ENCODE data around the gene DEAF1.

The DEAF1 gene

DNA sequence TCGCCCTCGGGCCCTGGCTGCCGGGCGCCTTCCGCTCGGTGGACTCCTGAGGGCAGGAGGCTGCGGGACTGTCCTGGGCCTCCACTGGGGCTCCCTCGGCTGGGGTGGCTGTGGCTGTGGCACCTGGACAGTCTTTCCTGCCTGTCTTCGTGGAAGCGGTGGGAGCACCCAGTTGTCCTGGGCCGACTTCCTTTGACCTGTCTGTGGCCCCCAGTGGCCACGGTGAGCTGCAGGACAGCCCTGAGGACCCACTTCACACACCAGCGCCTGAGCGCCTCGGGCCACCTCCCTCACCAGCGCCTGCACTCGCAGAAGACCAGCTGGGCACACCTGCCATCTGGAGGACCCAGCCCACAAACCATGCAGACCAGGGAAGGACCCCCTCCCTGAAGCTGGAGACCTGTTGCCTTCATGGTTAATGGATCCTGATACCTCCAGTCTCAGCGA, 9.2 kb upstream of the DEAF1 start:
- Histone ChIP-seq H3K27me3 (ENCODE audit: control insufficient read depth, insufficient read depth, low read length) (no peaks in the 10 kb centered on the region), H3K27ac (no peak overlapping the region), H3K9ac (no peak overlapping the region), H3K36me3 (ENCODE audit: control insufficient read depth, insufficient read depth, low read length) (no peaks in the 10 kb centered on the region), H3K4me2 (ENCODE audit: low read length) (no peak overlapping the region), H3K4me3 (ENCODE audit: low read depth, low read length) (no peak overlapping the region), H3K9me3 (ENCODE audit: control insufficient read depth, low read length) (no peaks in the 10 kb centered on the region), H3K4me1 (no peaks in the 10 kb centered on the region), H2AFZ (no peak overlapping the region), H3K79me2 (no peaks in the 10 kb centered on the region)
- TF ChIP-seq, protein P1, sequence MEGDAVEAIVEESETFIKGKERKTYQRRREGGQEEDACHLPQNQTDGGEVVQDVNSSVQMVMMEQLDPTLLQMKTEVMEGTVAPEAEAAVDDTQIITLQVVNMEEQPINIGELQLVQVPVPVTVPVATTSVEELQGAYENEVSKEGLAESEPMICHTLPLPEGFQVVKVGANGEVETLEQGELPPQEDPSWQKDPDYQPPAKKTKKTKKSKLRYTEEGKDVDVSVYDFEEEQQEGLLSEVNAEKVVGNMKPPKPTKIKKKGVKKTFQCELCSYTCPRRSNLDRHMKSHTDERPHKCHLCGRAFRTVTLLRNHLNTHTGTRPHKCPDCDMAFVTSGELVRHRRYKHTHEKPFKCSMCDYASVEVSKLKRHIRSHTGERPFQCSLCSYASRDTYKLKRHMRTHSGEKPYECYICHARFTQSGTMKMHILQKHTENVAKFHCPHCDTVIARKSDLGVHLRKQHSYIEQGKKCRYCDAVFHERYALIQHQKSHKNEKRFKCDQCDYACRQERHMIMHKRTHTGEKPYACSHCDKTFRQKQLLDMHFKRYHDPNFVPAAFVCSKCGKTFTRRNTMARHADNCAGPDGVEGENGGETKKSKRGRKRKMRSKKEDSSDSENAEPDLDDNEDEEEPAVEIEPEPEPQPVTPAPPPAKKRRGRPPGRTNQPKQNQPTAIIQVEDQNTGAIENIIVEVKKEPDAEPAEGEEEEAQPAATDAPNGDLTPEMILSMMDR (IDR thresholded peaks at IDR 0.05), result no peak

DNA sequence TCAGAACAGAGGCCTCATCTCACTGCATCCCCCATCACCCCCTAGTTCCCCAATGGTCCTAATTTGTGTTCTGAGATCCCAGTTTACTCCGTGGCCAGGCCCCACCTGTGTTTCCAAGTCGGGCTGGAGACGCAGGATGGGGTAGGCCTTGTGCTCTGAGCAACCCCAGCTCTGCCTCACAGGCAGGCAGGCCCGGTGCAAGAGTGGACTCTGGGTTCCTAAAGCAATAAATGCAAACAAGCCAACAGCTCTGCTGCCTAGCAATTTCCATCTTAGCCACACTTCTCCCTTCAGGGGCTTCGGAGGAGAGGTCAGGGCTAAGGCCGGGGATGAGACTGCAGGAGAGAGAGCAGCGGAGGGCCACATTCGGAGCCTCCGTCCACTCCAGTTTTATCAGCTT, 8.5 kb upstream of the DEAF1 start:
- no peaks in the 10 kb centered on the region for H3K9me3 ChIP-seq (ENCODE audit: control insufficient read depth, low read length)
- no peak overlapping the region for H3K9ac ChIP-seq
- no peak overlapping the region for H3K4me2 ChIP-seq (ENCODE audit: low read length)
- no peaks in the 10 kb centered on the region for H3K79me2 ChIP-seq
- H3K36me3 ChIP-seq (ENCODE audit: control insufficient read depth, insufficient read depth, low read length), result no peaks in the 10 kb centered on the region
- no peaks in the 10 kb centered on the region for H3K27me3 ChIP-seq (ENCODE audit: control insufficient read depth, insufficient read depth, low read length)
- H3K4me3 ChIP-seq (ENCODE audit: low read depth, low read length), result no peak overlapping the region
- no peak overlapping the region for H2AFZ ChIP-seq
- no peaks in the 10 kb centered on the region for H3K4me1 ChIP-seq
- TF ChIP-seq, protein P1 (IDR thresholded peaks at IDR 0.05), result no peak
- H3K27ac ChIP-seq, result no peak overlapping the region

DNA sequence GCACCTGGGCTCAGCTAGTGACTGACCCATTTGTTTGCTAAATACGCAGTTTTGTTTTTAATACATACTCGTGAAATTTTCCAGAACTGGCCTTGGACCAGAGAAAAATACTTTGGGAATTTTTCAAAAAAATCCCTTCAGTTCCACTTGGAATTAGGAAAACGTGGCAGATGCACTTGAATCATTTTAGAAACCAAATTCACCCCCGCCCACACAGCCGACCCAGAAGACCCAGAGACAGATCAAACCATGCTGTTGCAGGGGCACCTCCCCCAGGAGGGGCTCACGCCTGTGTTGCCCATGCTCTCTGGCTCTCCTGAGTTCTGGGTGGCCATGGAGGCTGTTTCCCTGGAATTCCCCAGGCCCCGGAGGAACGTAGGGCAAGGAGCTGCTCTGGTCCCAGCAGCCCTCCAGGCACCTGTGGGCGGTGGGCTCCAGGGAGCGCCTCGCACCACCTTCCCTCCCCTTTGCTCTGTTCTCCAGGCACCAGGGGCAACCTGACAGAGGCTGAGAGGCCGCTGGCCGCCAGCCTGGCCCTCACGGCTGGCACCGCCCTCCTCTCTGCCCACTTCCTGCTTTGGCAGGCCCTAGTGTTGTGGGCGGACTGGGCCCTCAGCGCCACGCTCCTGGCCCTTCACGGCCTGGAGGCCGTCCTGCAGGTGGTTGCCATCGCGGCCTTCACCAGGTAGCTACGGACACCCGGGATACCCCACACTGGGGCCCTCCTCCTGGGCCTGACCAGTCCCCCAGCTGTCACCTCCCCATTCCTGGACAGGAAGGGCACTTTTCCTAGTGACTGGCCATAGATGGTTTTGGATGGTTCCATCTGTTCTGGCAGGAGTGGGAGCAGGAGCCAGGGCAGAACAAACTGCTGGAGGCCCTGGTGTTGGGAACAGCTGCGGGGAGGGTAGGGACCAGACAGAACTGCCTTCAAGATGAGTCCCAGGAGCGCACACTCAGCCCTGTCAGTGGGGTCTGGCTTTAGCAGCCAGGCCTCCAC, 7.7 kb upstream of the DEAF1 start:
- no peaks in the 10 kb centered on the region for H3K9me3 ChIP-seq (ENCODE audit: control insufficient read depth, low read length)
- H3K27ac ChIP-seq, result no peak overlapping the region
- H3K4me1 ChIP-seq, result no peaks in the 10 kb centered on the region
- H2AFZ ChIP-seq, result no peak overlapping the region
- H3K27me3 ChIP-seq (ENCODE audit: control insufficient read depth, insufficient read depth, low read length), result no peaks in the 10 kb centered on the region
- H3K4me2 ChIP-seq (ENCODE audit: low read length), result no peak overlapping the region
- no peak overlapping the region for H3K9ac ChIP-seq
- H3K79me2 ChIP-seq, result no peaks in the 10 kb centered on the region
- no peak overlapping the region for H3K4me3 ChIP-seq (ENCODE audit: low read depth, low read length)
- H3K36me3 ChIP-seq (ENCODE audit: control insufficient read depth, insufficient read depth, low read length), result no peaks in the 10 kb centered on the region
- TF ChIP-seq, protein P1 (IDR thresholded peaks at IDR 0.05), result no peak

- no peak overlapping the region for H2AFZ ChIP-seq
- H3K9ac ChIP-seq, result no peak overlapping the region
- H3K4me2 ChIP-seq (ENCODE audit: low read length), result no peak overlapping the region
- no peak overlapping the region for H3K27ac ChIP-seq
- no peaks in the 10 kb centered on the region for H3K9me3 ChIP-seq (ENCODE audit: control insufficient read depth, low read length)
- no peaks in the 10 kb centered on the region for H3K36me3 ChIP-seq (ENCODE audit: control insufficient read depth, insufficient read depth, low read length)
- H3K4me3 ChIP-seq (ENCODE audit: low read depth, low read length), result no peak overlapping the region
- TF ChIP-seq, protein P1 (IDR thresholded peaks at IDR 0.05), result no peak
- H3K79me2 ChIP-seq, result no peaks in the 10 kb centered on the region
- no peaks in the 10 kb centered on the region for H3K27me3 ChIP-seq (ENCODE audit: control insufficient read depth, insufficient read depth, low read length)
- no peaks in the 10 kb centered on the region for H3K4me1 ChIP-seq
Measured at GRCh38 chr11:701741-702461, 6.9 kb upstream of the DEAF1 start.

Measured in parathyroid adenoma (tissue), 2 donors.